Kidney epithelial cell (primary cell): Measurements from ENCODE around the gene RAB37. TPM values are rescaled to one million over a fixed set of nuclear protein-coding genes. Genes with fewer than 3 reads are reported as not detected.

ENCODE experiments used
- DNase-seq: peaks from one replicate; pipeline ENCODE4 v3.0.0-alpha.2; 2010; ENCODE audit warnings: low read depth
- H3K27me3 ChIP-seq: 2 replicates; pipeline ENCODE4 v1.6.0; 2011; ENCODE audit warnings: low read length; ENCODE audit not compliant: control insufficient read depth, insufficient read depth
- H3K36me3 ChIP-seq: 2 replicates; pipeline ENCODE4 v1.5.1; 2011; ENCODE audit warnings: low read length; ENCODE audit not compliant: control insufficient read depth, insufficient read depth
- H3K4me3 ChIP-seq: 2 replicates; pipeline ENCODE4 v1.5.1; 2011; ENCODE audit warnings: low read depth, mild to moderate bottlenecking, control low read depth, low read length
- CTCF ChIP-seq: IDR thresholded peaks from 2 replicates; pipeline ENCODE4 v1.5.1; 2011; ENCODE audit warnings: mild to moderate bottlenecking, moderate library complexity, low read length, control low read depth, inconsistent platforms; ENCODE audit not compliant: insufficient read depth, poor library complexity, severe bottlenecking
- total RNA-seq: library from RNA; depleted of rRNA; stranded (reverse); fragments of >200 nt; gene quantifications from 2 replicates; pipeline ENCODE4 v1.2.3, GENCODE V29; 2015

The RAB37 gene
- total RNA-seq, 1 donor from 2014 or later, result not detected

- Histone ChIP-seq H3K27me3 (no peaks in the 10 kb centered on the region), H3K4me3 (no peak overlapping the region), H3K36me3 (no peaks in the 10 kb centered on the region)
- no peak for TF ChIP-seq CTCF
- DNase-seq, result no peak
Observed at GRCh38 chr17:74785981-74786360, 48.9 kb downstream of the RAB37 start.

- Histone ChIP-seq H3K27me3 (no peaks in the 10 kb centered on the region), H3K36me3 (no peaks in the 10 kb centered on the region), H3K4me3 (no peak overlapping the region)
- DNase-seq, result no peak
- TF ChIP-seq CTCF, result no peak
Observed at GRCh38 chr17:74786431-74787055, 49.5 kb downstream of the RAB37 start.

GRCh38 chr17:74790161-74791058, 53.4 kb downstream of the RAB37 start:
- DNase-seq, result no peak

GRCh38 chr17:74792586-74793105, 55.6 kb downstream of the RAB37 start:
- Histone ChIP-seq H3K4me3 (no peak overlapping the region), H3K36me3 (no peaks in the 10 kb centered on the region), H3K27me3 (no peaks in the 10 kb centered on the region)
- no peak for DNase-seq
- no peak for TF ChIP-seq CTCF

More at GRCh38 chr17:74790161-74791058, 53.4 kb downstream of the RAB37 start:
- Histone ChIP-seq H3K27me3 (no peaks in the 10 kb centered on the region), H3K36me3 (no peaks in the 10 kb centered on the region), H3K4me3 (no peak overlapping the region)
- TF ChIP-seq CTCF, result no peak

GRCh38 chr17:74795327-74796020, 58.4 kb downstream of the RAB37 start:
- no peak for DNase-seq
- Histone ChIP-seq H3K27me3 (no peaks in the 10 kb centered on the region), H3K36me3 (no peaks in the 10 kb centered on the region), H3K4me3 (no peak overlapping the region)
- no peak for TF ChIP-seq CTCF
